Ishikawa (cell line): Measurements from ENCODE around the gene RABL6.

ENCODE experiments used
- CEBPB ChIP-seq: IDR thresholded peaks from 2 replicates; pipeline ENCODE4 v1.6.1; 2012
- CREB1 ChIP-seq: IDR thresholded peaks from 2 replicates; pipeline ENCODE4 v1.6.1; 2012; ENCODE audit warnings: low read depth
- EGR1 ChIP-seq: IDR thresholded peaks from 2 replicates; pipeline ENCODE4 v1.6.1; 2012
- EP300 ChIP-seq: IDR thresholded peaks from 2 replicates; pipeline ENCODE4 v1.6.1; 2012; ENCODE audit warnings: borderline replicate concordance
- FOXM1 ChIP-seq: IDR thresholded peaks from 2 replicates; pipeline ENCODE4 v1.6.1; 2012; ENCODE audit warnings: low read depth, borderline replicate concordance
- NFIC ChIP-seq: IDR thresholded peaks from 2 replicates; pipeline ENCODE4 v1.6.1; 2012
- RAD21 ChIP-seq: IDR thresholded peaks from 2 replicates; pipeline ENCODE4 v1.6.1; 2012; ENCODE audit warnings: low read depth
- TAF1 ChIP-seq: IDR thresholded peaks from 2 replicates; pipeline ENCODE4 v1.6.1; 2012; ENCODE audit warnings: low read depth, mild to moderate bottlenecking
- TCF12 ChIP-seq: IDR thresholded peaks from 2 replicates; pipeline ENCODE4 v1.6.1; 2012; ENCODE audit warnings: low read depth
- TEAD4 ChIP-seq: IDR thresholded peaks from 2 replicates; pipeline ENCODE4 v1.6.1; 2012
- YY1 ChIP-seq: IDR thresholded peaks from 2 replicates; pipeline ENCODE4 v1.6.1; 2012; ENCODE audit warnings: low read depth
- ZBTB7A ChIP-seq: IDR thresholded peaks from 2 replicates; pipeline ENCODE4 v1.6.1; 2012; ENCODE audit warnings: low read depth
- TF ChIP-seq, protein P1 (sequence below): IDR thresholded peaks from 2 replicates; pipeline ENCODE4 v1.6.1; 2012; ENCODE audit warnings: low read depth, mild to moderate bottlenecking
- TF ChIP-seq, protein P2 (sequence below): IDR thresholded peaks from 2 replicates; pipeline ENCODE4 v1.6.1; 2012
- TF ChIP-seq, protein P3 (sequence below): IDR thresholded peaks from 2 replicates; pipeline ENCODE4 v1.6.1; 2012

RABL6 gene

DNA sequence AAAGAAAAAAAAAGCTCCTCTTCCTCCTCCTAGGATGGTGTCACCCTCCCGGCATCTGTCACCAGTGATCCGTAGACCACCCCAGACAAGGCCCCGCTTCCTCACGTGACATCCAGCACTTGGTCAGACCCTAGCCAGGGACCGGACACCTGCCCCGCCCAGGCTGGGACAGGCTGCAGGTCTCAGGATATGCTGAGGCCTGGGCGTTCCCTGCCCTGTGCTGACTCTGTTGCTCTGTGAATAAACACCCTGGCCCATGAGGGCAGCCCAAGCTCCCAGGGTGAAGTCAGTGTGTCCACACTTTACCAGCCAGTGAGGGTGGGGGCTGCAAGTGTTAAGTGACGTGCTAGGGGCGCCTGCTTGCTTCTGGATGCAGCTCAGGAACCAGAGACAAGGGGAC, 52.8 kb downstream of the RABL6 start:
- TF ChIP-seq, protein P1, sequence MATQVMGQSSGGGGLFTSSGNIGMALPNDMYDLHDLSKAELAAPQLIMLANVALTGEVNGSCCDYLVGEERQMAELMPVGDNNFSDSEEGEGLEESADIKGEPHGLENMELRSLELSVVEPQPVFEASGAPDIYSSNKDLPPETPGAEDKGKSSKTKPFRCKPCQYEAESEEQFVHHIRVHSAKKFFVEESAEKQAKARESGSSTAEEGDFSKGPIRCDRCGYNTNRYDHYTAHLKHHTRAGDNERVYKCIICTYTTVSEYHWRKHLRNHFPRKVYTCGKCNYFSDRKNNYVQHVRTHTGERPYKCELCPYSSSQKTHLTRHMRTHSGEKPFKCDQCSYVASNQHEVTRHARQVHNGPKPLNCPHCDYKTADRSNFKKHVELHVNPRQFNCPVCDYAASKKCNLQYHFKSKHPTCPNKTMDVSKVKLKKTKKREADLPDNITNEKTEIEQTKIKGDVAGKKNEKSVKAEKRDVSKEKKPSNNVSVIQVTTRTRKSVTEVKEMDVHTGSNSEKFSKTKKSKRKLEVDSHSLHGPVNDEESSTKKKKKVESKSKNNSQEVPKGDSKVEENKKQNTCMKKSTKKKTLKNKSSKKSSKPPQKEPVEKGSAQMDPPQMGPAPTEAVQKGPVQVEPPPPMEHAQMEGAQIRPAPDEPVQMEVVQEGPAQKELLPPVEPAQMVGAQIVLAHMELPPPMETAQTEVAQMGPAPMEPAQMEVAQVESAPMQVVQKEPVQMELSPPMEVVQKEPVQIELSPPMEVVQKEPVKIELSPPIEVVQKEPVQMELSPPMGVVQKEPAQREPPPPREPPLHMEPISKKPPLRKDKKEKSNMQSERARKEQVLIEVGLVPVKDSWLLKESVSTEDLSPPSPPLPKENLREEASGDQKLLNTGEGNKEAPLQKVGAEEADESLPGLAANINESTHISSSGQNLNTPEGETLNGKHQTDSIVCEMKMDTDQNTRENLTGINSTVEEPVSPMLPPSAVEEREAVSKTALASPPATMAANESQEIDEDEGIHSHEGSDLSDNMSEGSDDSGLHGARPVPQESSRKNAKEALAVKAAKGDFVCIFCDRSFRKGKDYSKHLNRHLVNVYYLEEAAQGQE, result no peak
- no peak for TF ChIP-seq YY1
- TF ChIP-seq EP300, result no peak
- no peak for TF ChIP-seq TAF1
- TF ChIP-seq RAD21, result no peak
- TF ChIP-seq, protein P2, sequence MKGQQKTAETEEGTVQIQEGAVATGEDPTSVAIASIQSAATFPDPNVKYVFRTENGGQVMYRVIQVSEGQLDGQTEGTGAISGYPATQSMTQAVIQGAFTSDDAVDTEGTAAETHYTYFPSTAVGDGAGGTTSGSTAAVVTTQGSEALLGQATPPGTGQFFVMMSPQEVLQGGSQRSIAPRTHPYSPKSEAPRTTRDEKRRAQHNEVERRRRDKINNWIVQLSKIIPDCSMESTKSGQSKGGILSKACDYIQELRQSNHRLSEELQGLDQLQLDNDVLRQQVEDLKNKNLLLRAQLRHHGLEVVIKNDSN, result no peak

DNA sequence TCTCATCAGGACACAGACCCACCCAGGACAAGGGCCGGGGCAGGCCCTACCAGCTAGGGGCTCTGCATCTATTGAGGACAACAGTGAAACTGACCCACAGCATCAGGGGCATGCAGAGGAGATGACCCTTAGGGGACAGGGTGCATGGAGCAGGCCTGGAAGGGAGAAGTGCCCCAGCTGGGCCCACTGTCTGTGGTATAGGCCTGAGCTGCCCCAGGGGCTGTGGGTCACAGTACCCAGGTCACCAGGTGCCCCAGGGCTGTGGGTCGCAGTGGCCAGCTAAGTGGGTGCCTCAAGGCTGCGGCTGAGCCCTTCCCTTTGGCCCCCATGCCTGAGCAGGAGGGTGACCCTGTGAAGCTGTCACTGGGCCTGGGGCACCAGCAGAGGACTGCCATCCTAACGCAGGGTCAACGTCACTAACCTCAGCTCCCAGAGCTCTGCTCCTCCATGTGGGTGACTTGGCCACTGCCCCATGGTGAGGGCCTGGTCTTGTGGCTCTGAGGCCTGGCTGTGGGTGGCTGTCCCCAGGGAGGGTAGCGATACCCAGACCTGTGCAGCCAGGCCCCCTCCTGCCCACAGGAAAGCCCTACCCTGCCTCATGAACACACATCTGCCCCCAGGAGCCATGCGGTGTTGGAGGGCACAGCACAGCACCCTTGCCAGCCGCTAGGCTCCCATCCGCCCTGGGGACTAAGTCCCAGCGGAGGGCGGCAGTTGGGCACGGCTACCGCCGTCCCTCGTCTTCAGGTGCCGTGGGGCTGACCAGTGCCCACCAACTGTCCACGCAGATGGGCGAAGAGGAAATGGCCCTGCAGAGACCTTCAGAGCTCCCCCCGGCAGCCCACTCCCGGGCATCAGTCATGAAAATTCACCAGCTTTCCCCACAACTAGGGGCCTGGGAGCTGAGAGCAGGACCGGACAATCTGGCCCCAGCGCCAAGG, 53.5 kb downstream of the RABL6 start:
- TF ChIP-seq RAD21, result no peak
- TF ChIP-seq, protein P3, sequence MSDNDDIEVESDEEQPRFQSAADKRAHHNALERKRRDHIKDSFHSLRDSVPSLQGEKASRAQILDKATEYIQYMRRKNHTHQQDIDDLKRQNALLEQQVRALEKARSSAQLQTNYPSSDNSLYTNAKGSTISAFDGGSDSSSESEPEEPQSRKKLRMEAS, result no peak
- TF ChIP-seq, protein P2, result no peak
- no peak for TF ChIP-seq TAF1
- TF ChIP-seq FOXM1, result no peak
- no peak for TF ChIP-seq NFIC
- TF ChIP-seq CEBPB, result no peak
- no peak for TF ChIP-seq TEAD4
- TF ChIP-seq EP300, result no peak
- no peak for TF ChIP-seq YY1
- TF ChIP-seq CREB1, result no peak

DNA sequence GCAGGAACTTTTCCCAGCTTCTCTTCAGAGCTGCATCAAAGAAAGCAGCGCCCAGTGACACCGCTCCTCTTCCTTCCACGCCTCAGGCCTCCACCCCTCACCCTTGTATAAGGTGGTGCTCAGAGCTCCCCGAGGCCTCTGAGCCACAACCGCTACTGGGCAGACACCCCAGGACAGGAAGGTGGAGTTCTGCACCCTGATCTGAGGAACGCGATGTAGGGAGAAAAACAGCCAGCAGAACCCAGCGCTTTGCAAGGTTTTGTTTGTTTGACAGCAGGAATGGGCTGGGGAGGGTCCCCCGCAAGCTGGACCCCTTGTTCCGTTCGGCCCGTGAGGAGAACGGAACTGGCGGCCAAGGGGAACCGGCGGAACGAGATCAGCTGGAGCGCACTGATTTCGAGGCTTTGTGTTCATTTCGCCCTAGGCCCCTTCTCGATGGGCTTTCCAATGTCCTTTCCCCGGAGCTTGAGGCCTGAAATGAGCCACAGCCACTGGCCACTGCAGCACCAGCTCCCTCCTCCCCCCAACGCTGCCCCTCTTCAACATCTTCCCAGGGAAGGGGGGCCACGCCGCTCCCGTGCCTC, 54.2 kb downstream of the RABL6 start:
- TF ChIP-seq TEAD4 (no peak), YY1 (no peak), CREB1 (no peak), RAD21 (no peak), EGR1 (no peak), NFIC (no peak)
- TF ChIP-seq, protein P1, result no peak

DNA sequence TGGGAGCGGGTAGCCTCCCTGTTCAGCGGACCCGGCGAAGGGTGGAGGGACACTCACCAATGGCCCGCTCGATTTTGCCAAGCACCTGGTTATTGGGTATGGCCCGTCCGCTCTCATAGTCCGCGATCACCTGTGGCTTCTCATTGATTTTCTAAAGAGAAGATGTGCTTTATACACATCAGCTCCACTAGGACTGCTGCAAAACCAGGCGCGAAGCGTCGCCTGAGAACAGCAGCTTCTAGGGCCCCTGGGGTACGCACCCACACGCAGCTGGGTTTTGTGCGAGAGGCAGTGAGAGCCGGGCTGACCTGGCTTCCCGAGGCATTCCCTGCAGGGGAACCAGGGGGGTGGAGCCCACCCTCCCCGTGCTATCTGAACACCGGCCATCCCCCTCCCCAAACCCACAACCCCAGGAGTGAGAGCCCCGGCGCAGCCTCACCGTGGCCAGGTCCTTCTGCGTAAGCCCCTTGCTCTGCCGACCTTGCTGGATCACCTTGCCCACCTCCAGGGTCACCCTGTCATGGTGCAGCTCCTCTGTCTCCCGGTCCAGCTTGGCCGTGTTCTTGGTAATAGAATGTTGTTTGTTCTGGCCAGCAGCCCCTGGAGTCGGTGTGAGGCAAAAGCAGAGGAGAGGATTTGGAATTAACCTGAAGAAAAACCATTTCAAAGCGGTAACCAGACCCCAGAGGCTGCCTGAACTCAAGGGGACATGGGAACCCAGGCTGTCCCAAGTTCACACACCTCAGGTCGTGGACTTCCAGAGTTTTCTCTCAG, 55.3 kb downstream of the RABL6 start:
- TF ChIP-seq TAF1, result no peak
- TF ChIP-seq YY1, result no peak
- no peak for TF ChIP-seq TEAD4
- no peak for TF ChIP-seq RAD21
- TF ChIP-seq, protein P2, result no peak
- TF ChIP-seq EP300, result no peak
- no peak for TF ChIP-seq CREB1
- no peak for TF ChIP-seq EGR1
- no peak for TF ChIP-seq FOXM1
- TF ChIP-seq NFIC, result no peak
- TF ChIP-seq ZBTB7A, result no peak
- TF ChIP-seq, protein P1, result no peak
- no peak for TF ChIP-seq TCF12
- no peak for TF ChIP-seq CEBPB
- TF ChIP-seq, protein P3, result no peak
